ENCODE data around the gene RARG. TPM values are rescaled to one million over a fixed set of nuclear protein-coding genes. Genes with fewer than 3 reads are reported as not detected.

RARG gene
- total and polyA plus RNA-seq, 2 donors (not counting 3 experiments of a cell fraction or from before 2014, with no cell fraction given): 9.9 to 19.5 TPM

DNA sequence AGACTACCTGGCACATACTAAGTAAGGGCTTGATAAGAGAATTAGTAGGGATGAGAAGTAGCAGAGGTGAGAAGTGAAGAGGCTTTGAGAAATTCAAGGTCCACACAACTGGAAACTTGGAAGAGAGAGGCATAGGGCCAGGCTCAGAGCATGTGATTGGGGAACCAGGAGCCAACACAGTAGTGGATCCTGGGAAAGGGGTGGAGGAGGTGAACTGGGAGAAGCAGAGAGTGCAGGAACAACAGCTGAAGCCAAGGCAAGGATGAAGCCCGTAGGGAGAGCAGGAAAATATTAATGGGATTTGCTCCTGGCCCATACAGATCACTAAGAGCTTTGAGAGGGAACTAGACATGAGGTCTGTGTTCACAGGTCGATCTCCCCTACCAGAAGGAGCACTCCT lies 23.6 kb downstream of the RARG start:
- BruUV-seq (replicated peaks): no TSS peak
- H3K4me2 ChIP-seq (ENCODE audit: insufficient read depth, low read length): no peak overlapping the region
- DNase-seq (ENCODE audit: low read depth, low spot score) (no peak), FAIRE-seq (no peak)
- no peaks in the 10 kb centered on the region for H3K4me1 ChIP-seq (ENCODE audit: control insufficient read depth, extremely low read depth, insufficient read depth, low read length)
- H3K27ac ChIP-seq (ENCODE audit: insufficient read depth, low read depth, low read length): no peak overlapping the region
- peaks cover 0 to 2% of the 10 kb centered on the region in 2 experiments for H3K36me3 ChIP-seq (ENCODE audit: control insufficient read depth in 2 of 2, extremely low read depth in 1 of 2, insufficient read depth in 2 of 2, low read length in 2 of 2)
- H3K79me2 ChIP-seq (ENCODE audit: control insufficient read depth, insufficient read depth, low read length): no peaks in the 10 kb centered on the region
- ChIA-PET POLR2A (no interaction called here), CTCF (interaction anchor here (0.8 to 2.1 kb wide), 6 partner anchors 10 to 142 kb away, joined by 3 to 16 read pairs (median 4); partner anchors contain the start of gene AAAS)
- no peaks in the 10 kb centered on the region for H3K27me3 ChIP-seq (ENCODE audit: control insufficient read depth in 2 of 2, insufficient read depth in 2 of 2, low read length in 2 of 2)
- no peaks in the 10 kb centered on the region for H4K20me1 ChIP-seq (replicated peaks; ENCODE audit: control insufficient read depth, extremely low read depth, insufficient read depth, low read length)
- no peak overlapping the region for H3K9ac ChIP-seq (replicated peaks; ENCODE audit: extremely low read depth, insufficient read depth, low read length)
- no peaks in the 10 kb centered on the region for H3K9me3 ChIP-seq (replicated peaks; ENCODE audit: control insufficient read depth, insufficient read depth, low read length)
- intact Hi-C loops (cut with micrococcal nuclease) (no loop called here), dilution Hi-C loops (cut with MboI; ENCODE audit: extremely low pct_ligation_motif_present, low sequenced_read_pairs) (no loop called here)
- no peak for TF ChIP-seq MYC (IDR thresholded peaks at IDR 0.05; ENCODE audit: low read depth, low read length)
- TF ChIP-seq EZH2 (IDR thresholded peaks at IDR 0.05; ENCODE audit: borderline replicate concordance, low read depth, low read length, severe bottlenecking): no peak
- TF ChIP-seq POLR2AphosphoS5 (IDR thresholded peaks at IDR 0.05; ENCODE audit: insufficient read depth, low read depth, low read length): no peak
- TF ChIP-seq, protein P1, sequence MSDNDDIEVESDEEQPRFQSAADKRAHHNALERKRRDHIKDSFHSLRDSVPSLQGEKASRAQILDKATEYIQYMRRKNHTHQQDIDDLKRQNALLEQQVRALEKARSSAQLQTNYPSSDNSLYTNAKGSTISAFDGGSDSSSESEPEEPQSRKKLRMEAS (IDR thresholded peaks at IDR 0.05; ENCODE audit: insufficient read depth, insufficient read length): no peak
- TF ChIP-seq JUN (IDR thresholded peaks at IDR 0.05; ENCODE audit: borderline replicate concordance, insufficient read depth, insufficient read length, low read depth): no peak
- TF ChIP-seq FOS (IDR thresholded peaks at IDR 0.05; ENCODE audit: borderline replicate concordance, insufficient read depth, low read length): no peak
- no peak for TF ChIP-seq POLR2A (IDR thresholded peaks at IDR 0.05; ENCODE audit: low read depth, low read length)
- no peak for TF ChIP-seq GATA2 (IDR thresholded peaks at IDR 0.05; ENCODE audit: insufficient read depth, insufficient read length, low read depth, low read length)
- TF ChIP-seq, protein P2, sequence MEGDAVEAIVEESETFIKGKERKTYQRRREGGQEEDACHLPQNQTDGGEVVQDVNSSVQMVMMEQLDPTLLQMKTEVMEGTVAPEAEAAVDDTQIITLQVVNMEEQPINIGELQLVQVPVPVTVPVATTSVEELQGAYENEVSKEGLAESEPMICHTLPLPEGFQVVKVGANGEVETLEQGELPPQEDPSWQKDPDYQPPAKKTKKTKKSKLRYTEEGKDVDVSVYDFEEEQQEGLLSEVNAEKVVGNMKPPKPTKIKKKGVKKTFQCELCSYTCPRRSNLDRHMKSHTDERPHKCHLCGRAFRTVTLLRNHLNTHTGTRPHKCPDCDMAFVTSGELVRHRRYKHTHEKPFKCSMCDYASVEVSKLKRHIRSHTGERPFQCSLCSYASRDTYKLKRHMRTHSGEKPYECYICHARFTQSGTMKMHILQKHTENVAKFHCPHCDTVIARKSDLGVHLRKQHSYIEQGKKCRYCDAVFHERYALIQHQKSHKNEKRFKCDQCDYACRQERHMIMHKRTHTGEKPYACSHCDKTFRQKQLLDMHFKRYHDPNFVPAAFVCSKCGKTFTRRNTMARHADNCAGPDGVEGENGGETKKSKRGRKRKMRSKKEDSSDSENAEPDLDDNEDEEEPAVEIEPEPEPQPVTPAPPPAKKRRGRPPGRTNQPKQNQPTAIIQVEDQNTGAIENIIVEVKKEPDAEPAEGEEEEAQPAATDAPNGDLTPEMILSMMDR (IDR thresholded peaks at IDR 0.05; ENCODE audit: extremely low read depth in 1 of 2, insufficient read depth in 1 of 2, low read depth in 1 of 2, low read length in 2 of 2): no peak
- no peak overlapping the region for H3K4me3 ChIP-seq (replicated peaks in 1 of 3; ENCODE audit: insufficient read depth in 1 of 3, low read depth in 1 of 3, low read length in 3 of 3)
- no peaks in the 10 kb centered on the region for H3K9me1 ChIP-seq (replicated peaks; ENCODE audit: control insufficient read depth, extremely low read depth, insufficient read depth, low read length)
- H2AFZ ChIP-seq (ENCODE audit: low read depth, low read length): no peak overlapping the region
